GM19328 (cell line): ENCODE data around the gene GALNT9.
"Not testable (repeated sequence)": the region's sequence is repeated elsewhere in the genome, so short reads cannot be mapped to it uniquely, and the experiment has no call there.

Experiments used
- ATAC-seq: cut with Tn5 transposase; IDR thresholded peaks from one replicate; pipeline ENCODE4 v1.9.1; 2021; ENCODE audit warnings: mild to moderate bottlenecking, moderate library complexity; ENCODE audit not compliant: unreplicated experiment

GALNT9 gene

DNA sequence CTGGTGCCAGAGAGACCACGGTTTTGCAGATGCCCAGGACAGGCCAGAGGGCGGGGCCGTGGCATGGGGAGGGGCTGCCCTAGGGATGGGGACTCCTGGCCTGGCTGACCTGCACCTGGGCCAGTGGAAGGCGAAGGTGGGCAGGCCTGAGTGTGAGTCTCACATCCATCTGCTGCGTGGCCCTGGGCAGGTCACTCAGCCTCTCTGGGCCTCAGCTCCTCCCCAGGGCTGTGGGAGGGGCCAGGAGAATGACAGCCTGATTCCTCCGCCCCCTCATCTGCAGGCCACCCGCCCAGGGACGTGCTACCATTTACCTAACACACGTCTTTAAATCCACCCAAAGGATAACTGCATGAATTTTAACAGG is 90.9 kb downstream of the GALNT9 start:
- ATAC-seq: no peak

DNA sequence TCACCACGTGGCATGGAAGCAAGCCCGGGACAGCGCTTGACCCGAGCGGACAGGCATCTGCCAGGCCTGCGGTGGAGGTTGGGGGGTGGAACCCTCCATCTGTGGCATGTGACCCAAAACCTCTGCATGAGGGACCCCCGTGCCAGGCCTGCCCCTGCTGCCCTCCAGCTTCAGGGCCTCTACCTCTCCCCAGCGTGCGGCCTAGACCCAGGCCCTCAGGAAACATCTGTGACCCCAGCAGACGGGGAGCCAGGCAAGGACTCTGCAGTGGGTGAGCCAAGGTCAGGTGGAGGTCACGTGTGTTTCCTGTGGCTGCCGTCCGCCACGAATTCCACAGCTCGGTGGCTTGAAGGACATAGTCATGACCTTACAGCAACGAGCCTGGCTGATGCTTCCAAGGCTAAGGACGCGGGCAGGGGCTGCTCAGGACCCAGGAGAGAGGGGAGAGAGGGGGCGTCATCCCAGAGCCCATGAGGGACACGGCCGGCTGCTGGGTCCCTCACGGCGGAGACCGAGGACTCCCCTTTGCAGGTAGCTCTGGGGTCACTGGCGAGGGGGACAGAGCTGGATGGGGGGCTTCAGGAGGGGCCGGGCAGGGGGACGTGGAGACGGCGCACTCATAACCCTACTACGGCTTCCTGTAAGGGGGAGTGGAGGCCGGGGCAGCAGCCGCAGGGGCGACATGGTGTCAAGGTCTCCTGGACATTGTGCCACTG is 91.5 kb downstream of the GALNT9 start:
- ATAC-seq: no peak

DNA sequence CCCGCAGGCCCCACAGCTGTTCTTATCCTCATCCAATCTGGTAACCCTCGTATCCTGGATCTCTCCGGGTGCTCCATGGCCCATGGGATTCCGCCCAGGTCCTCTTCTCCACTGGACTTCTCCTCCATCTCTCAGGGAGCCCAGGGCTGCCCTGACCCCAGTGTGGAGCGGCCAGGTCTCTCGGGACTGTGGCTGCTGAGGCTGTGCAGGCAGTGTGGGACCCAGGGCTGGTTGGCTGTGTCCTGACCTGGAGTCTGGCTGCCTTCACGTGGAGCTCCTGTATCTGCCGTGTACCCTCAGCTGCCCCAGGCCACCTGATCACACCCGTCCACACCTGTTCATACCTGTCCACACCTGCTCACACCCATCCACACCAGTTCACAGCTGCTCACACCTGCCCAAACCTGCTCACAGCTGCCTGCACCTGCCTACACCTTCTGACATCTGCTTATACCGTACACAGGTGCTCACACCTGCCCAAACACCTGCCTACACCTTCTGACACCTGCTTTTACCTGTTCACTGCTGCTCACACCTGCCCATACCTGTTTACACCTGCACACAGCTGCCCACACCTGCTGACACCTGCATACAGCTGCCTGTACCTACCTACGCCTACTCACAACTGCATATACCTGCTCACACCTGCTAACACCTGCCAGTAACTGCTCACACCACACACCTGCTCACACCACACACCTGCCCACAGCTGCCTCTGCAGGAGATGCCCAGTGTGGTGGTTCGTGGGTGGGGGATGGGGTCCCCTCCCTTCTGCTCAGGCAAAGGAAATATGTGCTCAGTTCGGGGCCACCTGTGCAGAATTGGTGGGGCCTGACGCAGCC is 92.2 kb downstream of the GALNT9 start:
- no peak for ATAC-seq

DNA sequence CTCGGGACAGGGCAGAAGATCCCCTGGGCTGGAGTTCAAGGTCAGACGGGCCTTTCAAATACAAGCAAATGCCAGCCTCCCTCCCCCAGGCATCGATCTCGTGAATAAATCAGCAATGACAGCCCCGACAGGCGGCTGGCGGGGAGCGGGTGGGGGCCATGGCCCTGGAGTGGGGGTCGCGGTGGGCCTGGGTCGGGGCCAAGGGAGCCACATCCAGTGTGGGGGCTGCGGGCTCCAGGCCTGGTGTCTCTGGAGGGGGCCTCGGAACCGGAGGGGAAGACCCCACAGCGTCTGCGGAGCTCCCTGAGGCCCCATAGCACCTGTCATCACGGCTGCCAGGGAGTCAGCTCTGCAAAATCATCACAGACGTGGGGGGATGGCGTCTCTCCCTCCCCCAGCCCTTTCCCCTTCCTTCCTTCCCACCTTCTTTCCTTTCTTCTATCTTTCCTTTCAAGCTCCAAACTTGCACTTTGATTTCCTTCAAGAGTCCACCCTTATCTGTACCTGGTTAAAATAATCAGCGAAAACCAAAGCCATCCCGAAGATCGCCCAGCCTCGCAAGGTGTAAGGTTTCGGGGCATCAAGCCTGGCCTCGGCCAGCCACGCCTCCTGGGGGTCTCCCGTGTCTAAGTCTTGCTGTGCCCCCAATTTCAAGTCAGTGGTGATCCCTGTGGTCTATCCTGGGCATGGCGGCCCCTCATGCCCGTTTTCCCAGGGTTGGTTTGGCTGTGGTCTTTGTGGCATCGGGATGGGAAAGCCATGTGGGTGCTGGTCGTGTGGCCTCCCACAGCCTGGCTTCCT is 93.1 kb downstream of the GALNT9 start:
- no peak for ATAC-seq

DNA sequence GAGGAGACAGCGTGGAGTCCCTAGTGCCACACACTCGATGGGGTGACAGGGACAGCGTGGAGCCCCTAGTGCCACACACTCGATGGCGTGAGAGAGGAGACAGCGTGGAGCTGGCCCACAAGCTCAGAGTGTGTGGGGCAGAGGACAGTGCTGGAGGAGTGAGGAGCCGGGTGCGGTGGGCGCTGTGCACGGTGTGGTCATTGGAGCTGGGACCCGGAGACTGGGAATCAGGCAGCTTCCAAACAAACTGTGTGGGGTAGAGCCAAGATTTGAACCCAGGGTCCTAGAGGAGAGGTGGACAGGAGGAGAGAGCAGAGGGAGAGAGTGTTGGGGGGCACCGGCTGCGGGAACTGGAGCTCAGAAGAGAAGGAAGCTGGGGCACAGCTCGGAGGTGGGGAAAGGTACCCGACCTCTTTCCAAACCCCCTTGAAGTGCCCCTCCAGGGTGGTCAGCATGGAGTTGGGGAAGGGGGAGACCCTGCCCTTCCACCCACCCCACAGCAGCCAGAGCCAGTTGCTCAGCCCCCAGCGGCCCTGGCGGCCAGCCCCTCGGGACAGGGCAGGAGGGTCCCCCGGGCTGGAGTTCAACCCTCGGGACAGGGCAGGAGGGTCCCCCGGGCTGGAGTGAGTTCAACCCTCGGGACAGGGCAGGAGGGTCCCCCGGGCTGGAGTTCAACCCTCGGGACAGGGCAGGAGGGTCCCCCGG is 94.1 kb downstream of the GALNT9 start:
- ATAC-seq: no peak

DNA sequence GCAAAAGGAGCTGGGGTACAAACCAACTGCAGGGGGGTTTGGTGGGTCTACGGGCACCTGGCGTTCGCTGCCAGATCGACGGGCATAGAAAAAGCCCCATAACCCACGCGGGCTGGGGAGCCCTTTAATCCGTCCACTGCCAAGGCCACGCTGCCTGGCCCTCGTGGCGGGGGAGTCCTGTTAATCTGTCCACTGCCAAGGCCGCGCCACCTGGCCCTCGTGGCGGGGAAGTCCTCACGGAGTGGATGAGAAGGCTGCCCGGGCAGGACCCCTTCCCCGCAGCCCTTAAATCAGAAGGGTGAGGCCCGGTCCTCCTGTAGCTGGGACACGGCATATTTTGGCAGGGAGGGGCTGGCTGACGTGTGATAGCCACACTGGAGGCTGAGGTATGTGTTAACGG is 99.0 kb downstream of the GALNT9 start:
- ATAC-seq: no peak

DNA sequence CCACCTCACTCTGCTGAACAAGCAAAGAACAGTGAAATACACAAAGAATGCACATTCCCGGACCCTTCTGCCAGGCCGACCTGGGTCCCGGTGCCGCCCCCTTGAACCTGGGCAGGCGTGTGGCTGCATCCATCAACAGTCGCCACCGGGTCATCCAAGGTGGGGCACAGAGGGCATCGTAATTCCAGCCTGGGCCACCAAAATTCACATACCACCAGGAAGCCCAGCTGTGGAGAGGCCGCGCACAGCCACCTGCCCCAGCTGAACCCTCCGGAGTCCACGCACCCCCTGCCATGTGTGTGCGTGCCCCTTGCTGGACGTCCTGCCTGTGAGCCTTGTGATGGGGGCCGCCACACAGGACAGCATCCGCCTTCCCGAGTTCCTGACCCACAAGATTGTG is 99.5 kb downstream of the GALNT9 start:
- ATAC-seq: no peak

DNA sequence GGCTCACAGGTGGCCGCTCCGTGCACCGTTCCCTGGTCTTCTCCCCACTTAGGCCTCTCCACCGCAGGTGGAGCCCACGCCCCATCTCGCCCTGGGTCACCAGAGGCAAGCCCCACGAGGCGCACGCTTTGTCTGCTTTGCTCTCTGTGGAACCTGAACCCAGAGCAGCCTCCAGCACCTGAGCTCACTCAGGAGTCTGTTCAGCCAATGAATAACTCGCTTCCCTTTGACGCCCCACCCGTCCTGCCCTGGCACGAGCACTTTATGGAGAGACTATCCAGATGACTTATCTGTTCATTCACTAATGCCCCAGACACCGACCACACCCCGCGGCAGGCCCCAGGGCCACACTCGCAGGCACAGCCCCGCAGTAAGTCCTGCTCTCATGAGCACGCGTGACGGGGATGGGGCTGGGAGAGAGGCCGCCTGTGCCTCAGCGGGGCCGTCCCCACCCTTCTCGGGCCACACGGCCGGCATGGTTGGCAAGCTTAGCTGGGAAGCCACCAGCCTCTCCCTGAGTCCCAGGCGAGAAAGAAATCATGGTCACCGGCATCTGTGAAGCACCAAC is 100.1 kb downstream of the GALNT9 start:
- ATAC-seq: no peak

DNA sequence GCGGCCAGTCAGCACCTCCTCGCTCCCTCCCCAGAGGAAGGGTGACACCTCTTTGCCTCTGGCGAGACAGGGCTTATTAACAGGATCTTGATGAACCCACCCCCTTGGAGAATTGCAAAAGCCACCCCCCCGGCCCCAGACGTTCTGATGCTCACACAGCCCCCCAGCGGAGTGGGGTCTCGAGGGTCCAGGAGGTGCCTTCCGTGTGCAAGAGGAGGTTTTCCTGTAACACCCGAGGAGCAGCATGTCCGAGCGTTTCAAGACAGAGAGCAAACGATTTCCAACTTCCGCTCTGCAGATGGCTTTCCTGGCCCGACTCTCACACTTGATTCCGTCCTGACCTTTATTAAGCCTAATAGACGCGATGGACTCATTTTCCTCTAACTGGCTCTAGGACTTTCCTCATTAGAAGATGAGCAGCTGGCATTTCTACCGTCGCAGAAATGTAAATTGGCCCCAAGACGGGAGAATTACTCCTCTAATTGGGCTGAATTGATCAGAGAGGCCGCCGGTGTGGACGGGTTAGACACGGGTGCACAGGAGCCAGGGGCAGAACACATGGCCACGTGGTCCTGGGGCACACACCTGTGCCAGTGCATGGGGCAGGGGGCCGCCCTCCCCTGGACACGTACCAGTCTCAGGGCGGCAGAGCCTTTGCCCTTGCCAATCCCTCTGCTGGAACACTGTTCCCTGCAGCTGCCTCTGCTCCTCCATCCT is 100.8 kb downstream of the GALNT9 start:
- no peak for ATAC-seq

DNA sequence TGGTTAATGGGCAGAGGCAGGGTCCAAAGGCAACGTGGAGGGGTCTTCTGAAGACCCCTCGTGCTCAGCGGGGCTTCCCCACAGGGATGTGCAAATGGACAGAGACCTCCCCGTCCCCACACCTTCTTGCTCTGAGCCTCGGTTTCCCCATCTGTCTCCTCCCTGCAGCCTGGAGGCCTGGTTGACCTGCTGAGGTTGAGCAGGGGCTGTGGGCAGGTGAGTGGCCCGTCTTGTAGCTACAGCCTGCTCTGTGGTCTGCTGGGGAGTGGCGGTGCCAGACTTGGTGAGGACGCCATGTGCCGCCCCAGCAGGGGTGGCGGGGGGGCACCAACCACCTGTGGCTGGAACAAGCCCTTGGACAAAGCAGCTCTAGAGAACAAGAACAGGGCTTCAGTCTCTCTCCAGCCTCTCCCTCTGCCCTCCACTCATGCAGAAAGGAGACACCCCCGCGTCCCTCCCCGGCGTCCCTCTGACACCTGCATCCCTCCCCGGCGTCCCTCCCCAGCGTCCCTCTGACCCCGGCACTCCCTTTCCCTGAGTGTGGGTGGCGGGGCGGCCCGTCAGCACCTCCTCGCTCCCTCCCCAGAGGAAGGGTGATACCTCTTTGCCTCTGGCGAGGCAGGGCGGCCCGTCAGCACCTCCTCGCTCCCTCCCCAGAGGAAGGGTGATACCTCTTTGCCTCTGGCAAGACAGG is 101.5 kb downstream of the GALNT9 start:
- no peak for ATAC-seq

DNA sequence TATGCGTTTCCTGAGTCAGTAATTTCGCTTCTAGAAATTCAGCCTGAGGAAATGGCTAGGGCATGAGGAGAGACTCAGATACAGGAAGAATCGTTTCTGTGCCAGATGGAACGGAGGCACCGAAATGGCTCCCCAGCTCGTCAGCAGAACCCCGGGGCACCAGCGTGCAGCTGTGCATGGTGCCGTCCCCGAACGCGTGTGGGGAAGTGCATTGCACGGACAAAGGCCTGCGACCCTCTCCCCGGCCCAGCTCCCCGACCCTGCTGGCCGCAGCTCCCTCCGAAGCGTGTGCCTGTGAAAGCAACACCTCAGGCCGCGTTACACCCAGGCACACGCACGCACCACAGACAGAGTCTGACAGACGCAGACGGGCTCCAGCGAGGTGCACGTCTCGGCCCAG is 102.3 kb downstream of the GALNT9 start:
- no peak for ATAC-seq

DNA sequence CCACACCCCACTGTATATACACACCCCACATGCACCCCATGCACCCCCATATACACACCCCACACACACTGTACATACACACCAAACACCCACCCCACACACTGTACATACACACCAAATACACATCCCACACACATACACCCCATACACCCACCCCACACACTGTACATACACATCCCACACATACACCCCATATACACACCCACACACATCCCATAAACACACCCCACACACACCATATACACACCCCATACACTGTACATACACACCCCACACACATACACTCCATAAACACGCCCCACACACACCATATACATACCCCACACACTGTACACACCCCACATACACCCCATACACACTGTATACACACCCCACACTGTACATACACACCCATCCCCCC is 102.8 kb downstream of the GALNT9 start:
- no peak for ATAC-seq

DNA sequence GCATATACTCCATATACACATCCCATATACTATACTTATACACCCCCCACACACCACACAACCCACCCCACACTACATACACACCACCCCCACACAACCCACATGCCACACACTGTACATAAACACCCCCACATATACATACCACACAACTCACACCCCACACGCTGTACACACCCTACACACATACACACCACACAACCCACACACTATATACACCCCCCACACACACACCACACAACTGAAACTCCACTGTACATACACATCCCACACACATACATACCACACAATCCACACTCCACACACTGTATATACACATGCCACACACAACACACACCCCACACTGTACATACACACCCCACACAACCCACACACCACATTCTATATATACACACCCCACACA is 104.2 kb downstream of the GALNT9 start:
- ATAC-seq: no peak

DNA sequence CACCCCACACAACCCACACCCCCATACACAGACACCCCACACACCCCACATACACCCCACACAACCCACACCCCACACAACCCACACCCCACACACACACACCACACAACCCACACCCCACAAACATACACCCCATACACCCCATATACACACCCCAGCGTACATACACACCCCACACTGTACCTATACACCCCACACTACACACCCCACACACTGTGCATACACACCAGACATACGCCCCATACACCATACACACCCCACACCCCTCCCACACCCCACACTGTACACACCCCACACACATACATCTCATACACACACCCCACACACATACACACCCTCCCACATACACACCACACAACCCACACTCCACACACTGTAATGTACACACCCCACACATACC is 104.9 kb downstream of the GALNT9 start:
- no peak for ATAC-seq

DNA sequence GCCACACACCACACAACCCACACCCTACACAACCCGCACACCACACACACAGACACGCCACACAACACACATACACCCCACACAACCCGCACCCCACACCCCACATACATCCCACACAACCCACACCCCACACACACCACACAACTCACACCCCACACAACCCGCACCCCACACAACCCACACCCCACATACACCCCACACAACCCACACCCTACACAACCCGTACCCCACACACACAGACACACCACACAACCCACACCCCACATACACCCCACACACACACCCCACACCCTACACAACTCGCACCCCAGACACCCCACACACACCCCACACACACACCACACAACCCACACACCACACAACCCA is 106.6 kb downstream of the GALNT9 start:
- ATAC-seq: no peak

DNA sequence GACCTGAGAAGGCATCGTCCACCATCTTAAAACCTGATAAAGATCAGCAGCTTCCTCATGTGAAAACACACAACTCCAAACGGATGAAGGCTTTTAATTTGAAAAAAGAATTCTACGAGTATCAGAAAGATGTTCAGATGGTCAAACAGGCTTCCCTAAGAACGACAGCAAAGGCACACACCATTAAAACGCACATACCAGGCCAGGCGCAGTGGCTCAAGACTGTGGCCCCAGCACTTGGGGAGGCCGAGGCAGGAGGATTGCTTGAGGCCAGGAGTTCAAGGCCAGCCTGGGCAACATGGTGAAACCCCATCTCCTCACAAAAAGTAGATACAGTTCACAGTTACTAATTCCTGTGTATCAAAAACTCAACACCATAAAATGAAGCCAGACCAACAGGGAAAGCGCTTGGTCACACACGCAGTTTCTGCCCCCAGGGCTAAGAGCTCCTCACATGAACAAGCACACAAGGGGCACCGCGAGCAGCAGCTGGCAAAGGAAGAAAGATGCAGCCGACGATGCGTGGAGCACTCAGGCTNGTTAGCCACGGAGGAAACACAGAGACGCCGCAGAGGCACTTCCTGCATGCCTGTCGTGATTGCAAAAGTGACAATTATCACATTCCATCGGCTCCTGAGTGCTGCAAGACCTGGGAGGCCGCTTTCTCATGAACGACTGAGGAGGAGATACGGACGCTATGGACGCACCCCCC is 107.1 kb downstream of the GALNT9 start:
- no peak for ATAC-seq

DNA sequence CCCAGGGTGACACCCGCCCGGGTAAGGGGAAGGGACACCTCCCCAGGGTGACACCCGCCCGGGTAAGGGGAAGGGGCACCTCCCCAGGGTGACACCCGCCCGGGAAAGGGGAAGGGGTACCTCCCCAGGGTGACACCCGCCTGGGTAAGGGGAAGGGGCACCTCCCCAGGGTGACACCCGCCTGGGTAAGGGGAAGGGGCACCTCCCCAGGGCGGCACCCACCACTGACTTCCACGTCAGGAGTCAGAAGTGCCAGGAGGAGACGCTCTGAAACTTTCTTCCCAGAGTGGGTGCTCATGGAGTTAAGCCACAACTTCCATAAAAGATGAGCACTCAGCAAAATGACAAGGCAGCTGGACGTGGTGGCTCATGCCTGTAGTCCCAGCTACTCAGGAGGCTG is 109.6 kb downstream of the GALNT9 start:
- ATAC-seq: not testable (repeated sequence)

DNA sequence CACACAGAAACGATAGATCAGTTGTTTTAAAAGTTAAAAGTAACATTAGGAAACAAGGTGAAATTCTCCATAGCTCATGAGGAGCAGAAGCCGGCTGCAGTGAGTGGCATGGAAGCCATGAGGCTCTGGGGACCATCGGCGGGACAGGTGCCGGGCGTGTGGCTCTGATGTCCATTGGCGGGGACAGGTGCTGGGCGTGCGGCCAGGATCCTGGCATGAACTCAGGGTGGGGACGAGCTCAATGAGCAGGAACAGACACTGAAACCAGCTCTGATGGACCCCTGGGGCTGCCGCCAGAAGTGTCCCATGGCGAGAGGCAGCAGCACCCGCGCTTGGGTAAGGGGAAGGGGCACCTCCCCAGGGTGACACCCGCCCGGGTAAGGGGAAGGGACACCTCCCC is 110.1 kb downstream of the GALNT9 start:
- no peak for ATAC-seq

DNA sequence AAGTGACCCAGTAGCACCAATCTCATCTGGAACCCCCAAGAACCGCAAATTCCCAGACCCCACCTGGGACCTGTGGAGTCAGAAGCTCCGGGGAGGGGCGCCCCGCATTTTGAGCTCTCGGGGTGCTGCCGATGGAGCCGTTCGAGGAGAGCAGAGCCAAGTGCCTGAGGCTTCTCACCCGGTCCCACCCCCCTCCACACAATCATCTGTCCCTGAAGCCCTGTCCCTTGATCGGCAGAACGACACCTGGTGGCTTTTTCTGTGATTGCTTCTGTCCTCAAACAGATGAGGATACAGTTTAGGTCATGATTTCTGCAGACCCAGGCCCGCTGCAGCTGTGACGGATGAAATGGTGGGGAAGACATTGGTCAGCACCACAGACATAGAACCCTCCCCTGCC is 110.5 kb downstream of the GALNT9 start:
- ATAC-seq: no peak
